Measurements from ENCODE around the gene CD81.

DNA sequence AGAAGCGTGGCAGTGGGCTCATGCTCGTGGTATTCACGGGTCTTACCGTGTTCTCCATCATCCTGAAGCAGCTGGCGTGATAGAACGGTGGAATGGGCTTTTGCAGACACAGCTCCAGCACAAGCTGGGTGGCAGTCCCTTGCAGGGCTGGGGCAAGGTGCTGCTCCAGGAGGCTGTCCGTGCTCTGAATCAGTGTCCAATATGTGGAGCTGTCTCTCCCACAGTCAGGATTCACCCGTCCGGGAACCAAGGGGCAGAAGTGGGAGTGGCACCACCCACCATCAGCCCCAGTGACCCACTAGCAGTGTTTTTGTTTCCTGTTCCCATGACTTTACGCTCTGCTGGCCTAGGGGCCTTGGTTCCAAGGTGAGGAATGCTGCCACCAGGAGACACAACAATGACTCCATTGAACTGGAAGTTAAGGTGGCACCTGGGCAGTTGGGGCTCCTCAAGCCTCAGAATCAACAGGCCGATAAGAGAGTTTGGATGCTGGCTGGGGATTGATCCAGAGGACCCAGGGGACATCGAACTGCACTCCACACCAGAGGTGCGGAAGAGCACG, 16.9 kb upstream of the CD81 start:
- TF ChIP-seq, protein P1, sequence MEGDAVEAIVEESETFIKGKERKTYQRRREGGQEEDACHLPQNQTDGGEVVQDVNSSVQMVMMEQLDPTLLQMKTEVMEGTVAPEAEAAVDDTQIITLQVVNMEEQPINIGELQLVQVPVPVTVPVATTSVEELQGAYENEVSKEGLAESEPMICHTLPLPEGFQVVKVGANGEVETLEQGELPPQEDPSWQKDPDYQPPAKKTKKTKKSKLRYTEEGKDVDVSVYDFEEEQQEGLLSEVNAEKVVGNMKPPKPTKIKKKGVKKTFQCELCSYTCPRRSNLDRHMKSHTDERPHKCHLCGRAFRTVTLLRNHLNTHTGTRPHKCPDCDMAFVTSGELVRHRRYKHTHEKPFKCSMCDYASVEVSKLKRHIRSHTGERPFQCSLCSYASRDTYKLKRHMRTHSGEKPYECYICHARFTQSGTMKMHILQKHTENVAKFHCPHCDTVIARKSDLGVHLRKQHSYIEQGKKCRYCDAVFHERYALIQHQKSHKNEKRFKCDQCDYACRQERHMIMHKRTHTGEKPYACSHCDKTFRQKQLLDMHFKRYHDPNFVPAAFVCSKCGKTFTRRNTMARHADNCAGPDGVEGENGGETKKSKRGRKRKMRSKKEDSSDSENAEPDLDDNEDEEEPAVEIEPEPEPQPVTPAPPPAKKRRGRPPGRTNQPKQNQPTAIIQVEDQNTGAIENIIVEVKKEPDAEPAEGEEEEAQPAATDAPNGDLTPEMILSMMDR (IDR thresholded peaks at IDR 0.05): no peak
- TF ChIP-seq POLR2AphosphoS5 (IDR thresholded peaks at IDR 0.05; ENCODE audit: low read depth, low read length): no peak
- TF ChIP-seq, protein P2, sequence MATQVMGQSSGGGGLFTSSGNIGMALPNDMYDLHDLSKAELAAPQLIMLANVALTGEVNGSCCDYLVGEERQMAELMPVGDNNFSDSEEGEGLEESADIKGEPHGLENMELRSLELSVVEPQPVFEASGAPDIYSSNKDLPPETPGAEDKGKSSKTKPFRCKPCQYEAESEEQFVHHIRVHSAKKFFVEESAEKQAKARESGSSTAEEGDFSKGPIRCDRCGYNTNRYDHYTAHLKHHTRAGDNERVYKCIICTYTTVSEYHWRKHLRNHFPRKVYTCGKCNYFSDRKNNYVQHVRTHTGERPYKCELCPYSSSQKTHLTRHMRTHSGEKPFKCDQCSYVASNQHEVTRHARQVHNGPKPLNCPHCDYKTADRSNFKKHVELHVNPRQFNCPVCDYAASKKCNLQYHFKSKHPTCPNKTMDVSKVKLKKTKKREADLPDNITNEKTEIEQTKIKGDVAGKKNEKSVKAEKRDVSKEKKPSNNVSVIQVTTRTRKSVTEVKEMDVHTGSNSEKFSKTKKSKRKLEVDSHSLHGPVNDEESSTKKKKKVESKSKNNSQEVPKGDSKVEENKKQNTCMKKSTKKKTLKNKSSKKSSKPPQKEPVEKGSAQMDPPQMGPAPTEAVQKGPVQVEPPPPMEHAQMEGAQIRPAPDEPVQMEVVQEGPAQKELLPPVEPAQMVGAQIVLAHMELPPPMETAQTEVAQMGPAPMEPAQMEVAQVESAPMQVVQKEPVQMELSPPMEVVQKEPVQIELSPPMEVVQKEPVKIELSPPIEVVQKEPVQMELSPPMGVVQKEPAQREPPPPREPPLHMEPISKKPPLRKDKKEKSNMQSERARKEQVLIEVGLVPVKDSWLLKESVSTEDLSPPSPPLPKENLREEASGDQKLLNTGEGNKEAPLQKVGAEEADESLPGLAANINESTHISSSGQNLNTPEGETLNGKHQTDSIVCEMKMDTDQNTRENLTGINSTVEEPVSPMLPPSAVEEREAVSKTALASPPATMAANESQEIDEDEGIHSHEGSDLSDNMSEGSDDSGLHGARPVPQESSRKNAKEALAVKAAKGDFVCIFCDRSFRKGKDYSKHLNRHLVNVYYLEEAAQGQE (IDR thresholded peaks at IDR 0.05; ENCODE audit: insufficient read depth in 1 of 2, low read depth in 2 of 2, low read length in 1 of 2): no peak
- TF ChIP-seq SIN3A (IDR thresholded peaks at IDR 0.05; ENCODE audit: borderline replicate concordance, insufficient read depth, low read depth, low read length): no peak
